GM19193 (cell line): Measurements from ENCODE around the gene AGRP.

Experiments used
- POLR2A ChIP-seq: IDR thresholded peaks from 4 replicates; pipeline ENCODE4 v1.6.1; 2011; ENCODE audit not compliant: insufficient read depth, insufficient read length; ENCODE audit errors: extremely low read depth

Gene AGRP

DNA sequence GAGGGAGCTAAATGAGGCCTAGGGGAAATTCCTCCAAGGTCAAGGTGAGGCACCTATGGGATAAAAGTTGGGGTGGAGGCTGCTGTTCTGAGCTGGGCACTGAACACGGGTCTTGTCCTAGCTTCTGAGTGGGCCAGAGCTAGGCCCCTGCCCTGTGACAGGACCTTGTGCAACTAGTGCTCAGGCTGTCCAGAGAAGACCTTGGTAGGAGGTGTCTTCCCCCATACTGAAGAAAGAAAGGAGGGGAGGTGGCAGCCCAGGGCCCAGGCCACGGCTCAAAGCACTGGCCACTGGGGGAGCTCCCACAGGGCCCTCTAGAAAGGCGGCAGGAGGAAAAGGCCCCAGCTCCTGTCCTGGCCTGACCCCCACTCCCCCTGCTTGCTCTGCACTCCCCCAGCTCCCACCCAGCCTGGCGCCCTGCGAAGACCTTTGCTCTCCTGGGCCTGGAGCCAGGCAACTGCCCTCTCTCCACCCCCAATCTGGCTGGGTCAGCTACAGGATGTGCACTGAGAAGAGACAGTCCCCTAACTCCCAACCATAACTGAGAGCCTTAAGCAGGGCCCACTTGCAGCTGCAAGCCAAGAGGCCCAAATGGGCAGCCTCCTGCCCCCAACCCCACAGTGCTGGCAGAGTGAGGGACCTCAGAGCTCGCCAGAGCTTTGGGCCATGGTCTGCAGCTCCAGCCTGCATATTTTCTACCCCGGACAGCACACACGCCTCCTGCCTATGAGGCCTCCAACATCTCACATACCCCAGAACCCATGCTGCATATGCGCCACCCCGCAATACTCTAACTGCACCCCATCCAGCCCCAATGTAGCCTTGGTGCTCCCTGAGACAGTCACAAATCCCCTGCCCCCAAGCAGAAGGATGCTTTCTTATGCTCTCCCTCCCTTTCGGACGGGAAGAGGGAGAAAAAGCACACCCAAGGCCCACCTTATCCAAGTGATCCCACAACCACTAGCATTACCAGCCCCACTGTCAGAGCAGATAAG, 37.1 kb downstream of the AGRP start:
- no peak for TF ChIP-seq POLR2A

DNA sequence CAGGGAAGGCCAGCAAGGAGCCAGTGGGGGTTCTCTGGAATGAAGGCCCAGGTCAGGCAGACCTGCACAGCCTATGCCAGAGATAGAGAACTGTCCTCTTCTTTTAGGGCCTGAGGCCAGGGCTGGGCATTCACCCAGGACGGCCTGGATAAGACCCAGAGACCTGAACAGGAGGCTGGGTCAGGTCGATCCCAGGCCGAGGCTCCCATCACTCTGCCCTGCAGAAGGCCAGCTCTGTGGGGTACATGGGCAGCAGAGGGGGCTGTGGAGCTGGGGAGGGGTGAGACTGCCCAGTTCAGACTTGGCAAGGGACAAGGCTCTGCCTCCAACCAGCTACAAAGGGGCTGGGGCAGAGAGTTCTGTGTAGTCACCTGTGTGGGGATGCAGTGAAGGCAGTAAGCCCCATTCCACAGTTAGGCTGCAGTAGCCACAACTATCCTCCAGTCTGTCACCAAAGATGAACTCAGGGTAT, 37.9 kb downstream of the AGRP start:
- no peak for TF ChIP-seq POLR2A

DNA sequence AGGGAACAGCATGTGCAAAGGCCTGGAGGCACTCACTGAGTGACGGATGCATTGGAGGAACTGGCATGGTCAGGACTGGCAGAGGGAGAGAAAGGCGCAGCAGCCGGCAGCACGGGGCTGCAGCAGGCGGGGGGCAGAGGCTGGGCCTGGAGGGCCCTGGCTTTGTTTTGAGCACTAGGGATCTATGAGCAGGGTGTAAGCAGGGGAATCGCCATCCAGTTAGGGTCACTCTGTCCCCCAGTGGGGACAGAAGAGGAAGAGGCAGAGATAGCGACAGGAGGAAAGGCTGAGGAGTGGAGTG, 38.3 kb downstream of the AGRP start:
- no peak for TF ChIP-seq POLR2A

DNA sequence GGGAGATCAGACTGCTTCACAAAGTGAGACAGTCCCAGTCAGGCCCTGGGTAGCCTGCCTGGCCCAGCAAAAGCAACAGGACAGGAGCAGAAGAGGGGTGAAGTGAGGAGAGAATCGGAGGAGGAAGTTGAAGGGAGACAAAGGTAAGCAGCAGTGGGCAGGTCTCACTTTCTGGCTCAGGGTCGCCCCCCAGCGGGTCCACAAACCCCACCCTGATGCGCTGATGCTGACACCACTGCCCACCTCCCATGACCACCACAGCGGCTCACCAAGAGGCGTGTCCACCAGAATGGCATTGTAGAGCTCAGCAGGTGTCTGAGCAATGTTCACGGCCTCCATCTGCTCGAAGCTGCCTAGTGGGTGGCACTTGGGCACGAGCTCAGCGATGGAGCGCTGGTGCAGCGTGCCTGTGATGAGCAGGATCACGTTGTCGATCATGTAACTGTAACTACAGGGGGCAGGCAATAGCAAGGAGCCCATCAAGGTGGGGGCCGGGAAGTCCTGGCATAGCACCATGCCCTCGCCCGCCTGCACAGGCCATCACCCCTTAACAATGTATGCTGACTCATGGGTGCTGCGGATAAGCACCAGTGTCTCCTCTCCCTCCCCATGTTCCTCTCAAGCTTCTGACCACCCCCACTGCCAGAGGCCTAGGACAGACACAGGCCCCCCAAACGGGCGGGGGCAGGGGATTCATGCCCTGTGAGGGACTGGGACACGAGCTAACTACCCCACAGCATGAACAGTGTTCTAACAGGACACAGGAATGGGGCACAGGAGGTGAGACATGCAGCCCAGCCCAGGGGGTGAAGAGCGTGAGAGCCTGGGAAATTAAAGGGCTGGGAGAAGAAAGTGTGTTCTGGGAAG, 38.9 kb downstream of the AGRP start:
- TF ChIP-seq POLR2A, result no peak

DNA sequence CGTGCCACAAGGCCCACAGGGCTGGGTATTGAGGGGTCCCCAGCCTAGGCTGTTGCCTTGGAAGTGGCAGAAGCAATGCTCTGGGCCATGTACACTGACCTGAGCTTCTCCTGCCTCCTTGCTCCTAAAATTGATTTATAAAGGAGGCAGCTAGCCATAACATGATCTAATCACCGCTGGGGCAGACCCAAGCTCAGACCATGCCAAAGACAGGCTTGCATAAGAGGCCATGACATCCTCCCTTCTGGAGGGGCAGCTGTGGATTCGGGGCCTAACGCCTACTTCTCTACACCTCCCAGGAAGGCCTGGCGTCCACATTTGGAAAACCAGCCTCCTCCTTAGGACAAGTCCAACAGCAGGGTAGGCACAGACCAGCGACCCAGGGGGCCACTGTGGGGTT, 40.1 kb downstream of the AGRP start:
- no peak for TF ChIP-seq POLR2A

DNA sequence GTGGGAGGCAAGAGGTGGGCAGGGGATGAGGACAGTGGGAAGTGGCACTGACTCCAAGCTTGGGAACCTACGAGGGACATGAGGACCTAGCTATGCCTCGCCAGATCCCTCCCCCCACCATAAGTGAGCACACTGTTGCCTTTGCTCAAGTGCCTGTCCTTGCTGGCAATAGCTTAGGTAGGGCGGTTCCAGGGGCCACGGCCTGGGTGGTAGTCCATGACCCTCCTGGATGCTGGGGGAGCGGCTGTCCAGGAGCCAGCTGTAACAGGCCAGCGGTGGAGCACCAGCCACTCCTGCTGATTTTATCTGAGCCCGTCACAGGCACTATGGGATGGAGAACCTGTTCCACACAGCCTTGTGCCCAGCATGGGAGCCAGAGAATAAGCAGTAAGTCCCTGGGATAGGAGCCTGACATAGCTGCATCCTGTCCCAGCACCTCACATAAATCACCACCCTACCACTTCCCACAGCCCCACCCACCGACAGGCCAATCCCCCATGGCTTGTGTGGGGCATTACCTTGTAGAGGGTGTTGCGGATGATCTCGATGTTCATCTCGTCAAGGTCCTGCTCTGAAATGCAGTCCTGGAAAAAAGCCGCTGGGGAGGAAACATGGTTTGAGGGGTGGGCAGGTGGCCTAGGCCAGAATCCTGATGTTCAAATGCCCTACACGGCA, 40.6 kb downstream of the AGRP start:
- TF ChIP-seq POLR2A, result no peak

DNA sequence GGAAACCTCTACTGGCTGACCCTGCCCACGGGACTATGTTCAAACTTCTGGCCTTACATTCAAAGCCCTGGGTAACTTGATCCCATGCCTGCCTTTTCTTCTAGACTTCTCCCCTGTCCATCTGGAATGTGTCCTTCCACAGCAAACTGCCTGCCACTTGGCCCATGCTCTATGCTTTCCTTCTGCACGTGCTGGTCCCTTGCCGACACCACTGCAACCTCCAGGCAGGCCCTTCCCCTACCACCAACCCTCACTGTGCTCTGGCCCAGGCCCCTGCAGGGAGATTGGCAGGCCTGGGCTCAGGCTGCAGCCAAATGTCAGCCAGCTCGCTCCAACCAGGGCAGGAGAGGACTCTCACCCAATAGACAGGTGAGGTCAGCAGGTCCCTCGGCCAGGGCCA, 41.4 kb downstream of the AGRP start:
- no peak for TF ChIP-seq POLR2A

DNA sequence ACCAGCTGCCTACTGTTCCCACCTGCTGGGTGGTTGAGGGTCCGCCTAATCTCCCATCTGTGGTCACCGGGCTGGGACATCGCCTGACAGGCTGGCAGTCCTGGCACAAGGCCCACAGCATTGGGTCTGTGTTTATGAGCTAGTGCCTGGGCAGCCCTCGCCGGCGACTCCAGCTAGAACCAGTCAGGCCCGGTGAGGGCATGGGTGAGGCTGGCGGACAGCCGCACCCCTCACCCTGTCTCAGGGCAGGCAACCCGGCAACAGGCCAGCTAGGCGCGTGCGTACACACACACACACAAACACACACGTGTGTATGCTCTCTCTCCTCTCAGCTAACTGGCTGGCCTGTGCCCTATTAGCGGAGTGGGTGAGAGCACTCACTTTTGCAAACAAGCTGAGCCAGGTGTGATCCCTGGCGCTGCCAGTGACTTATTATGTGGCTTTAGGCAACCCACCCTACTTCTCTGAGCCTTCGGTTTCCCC, 42.0 kb downstream of the AGRP start:
- no peak for TF ChIP-seq POLR2A

DNA sequence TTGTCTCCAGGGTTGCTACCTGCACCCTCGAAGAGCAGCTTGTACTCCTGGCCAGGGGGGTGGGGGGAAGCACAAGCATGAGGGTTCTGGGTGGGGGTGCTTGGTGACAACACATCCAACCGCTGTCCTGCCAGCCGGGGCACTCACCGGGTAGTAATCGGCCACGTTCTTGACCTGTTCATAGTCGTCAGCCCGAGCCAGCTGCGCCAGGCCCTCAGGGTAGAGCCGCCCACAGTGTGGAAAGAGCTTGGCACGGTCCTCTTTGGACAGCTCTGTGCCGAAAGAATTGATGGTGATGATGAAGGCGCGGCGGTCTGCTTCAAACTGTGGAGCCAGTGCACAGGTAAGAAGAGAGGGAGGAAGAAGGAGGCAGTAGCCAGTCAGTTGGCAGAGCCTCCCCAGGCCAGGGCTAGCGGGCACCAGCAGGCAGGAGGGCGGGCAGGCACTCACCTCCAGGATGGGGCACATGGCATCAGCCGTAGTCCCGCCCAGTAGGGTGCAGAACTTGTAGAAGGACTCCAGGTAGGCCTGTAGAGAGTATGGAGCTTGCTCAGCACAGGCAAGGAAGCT, 44.4 kb downstream of the AGRP start:
- no peak for TF ChIP-seq POLR2A

DNA sequence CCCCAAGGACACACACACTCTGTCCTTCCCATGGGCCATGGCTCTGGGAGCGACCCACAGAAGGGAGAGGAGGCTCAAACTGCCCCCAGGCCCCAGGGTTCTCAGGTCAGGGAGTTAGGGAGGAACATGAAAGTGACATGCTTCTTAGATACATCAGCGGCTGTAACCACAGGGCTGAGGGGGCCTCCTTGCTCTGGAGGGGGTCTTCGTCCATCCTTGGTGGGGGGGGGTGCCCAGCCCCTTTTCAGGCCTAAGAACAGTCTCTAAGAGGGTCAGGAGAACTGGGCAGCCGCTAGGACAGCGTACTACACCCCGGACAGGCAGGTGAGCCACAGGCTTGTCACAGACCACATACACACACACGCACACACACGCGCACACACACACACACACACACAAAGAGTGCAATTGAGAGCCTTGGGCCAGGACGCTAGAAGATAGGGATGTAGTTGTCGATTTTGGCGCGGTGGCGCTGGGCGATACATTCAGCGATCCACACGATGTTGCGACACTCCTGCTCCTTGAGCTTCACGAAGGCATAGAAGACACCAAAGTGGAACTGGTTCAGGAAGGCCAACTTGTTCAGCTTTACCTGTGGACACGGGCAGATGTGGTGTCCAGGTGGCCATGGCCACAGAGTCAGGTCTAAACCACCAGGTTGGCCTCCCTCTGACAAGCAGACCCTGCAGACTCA, 45.1 kb downstream of the AGRP start:
- no peak for TF ChIP-seq POLR2A

DNA sequence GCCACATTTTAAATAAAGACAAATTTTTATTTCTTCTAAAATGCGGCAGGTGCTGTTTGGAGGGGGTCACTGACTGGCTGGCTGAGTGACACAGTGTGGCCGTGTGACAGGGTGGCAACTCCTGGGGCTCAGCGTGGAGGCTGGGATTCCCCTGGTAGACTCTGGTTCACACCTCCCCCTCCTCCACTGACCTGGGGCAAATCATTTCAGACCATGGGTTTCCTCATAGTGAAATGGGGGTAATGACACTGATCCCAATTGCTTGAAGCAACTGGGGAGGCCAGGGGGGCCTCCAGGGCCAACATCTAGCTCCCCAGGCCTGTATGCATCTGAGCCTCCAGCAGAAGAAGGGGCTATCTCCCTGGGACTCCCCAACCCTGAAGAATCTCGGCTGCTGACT, 45.8 kb downstream of the AGRP start:
- no peak for TF ChIP-seq POLR2A

DNA sequence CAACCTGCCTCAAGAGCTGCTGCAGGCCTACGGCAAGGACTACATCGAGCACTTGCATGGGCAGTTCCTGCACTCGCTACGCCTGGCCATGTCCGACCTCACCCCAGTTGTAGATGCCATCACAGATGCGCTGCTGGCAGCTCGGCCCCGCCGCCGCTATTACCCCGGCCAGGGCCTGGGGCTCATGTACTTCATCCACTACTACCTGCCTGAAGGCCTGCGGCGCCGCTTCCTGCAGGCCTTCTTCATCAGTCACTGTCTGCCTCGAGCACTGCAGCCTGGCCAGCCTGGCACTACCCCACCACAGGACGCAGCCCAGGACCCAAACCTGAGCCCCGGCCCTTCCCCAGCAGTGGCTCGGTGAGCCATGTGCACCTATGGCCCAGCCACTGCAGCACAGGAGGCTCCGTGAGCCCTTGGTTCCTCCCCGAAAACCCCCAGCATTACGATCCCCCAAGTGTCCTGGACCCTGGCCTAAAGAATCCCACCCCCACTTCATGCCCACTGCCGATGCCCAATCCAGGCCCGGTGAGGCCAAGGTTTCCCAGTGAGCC, 46.6 kb downstream of the AGRP start:
- no peak for TF ChIP-seq POLR2A

DNA sequence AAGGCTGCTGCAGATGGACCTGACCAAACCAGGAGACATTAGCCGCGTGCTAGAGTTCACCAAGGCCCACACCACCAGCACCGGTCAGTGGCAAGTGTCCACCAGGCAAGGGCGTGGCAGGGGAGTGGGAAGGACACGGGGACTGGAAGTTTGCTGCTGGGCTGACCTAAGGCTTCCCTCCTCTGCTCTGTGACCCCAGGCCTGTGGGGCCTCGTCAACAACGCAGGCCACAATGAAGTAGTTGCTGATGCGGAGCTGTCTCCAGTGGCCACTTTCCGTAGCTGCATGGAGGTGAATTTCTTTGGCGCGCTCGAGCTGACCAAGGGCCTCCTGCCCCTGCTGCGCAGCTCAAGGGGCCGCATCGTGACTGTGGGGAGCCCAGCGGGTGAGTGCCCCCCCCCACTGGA, 47.6 kb downstream of the AGRP start:
- no peak for TF ChIP-seq POLR2A

DNA sequence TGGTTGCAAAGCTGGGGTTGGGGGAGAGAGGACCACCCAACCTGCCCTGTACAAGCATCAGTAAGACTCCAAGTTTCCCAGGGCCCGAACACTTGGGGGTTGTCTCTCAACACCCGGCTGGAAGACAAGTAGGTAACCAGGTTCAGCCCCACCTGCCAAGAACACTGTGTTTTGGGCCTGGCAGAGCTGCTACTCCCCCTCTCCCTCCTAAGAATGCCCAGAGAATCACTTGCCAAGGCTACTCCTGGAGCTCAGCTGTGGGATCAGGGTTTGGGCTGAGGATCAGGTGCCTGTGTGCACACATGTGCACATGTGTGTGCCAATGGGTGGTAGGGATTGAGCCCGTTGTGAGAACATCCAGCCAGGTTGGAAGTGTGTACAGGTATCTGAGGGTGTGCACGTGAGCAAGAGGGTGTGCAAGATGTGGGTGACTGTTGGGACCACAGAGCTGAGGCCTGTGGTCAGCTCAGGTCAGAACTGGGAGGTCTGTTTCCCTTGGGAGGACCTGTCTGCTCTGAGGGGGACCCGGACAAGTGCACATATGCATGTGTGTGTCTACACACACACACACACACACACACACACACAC, 50.1 kb downstream of the AGRP start:
- TF ChIP-seq POLR2A, result no peak
